Stimulated activated CD4-positive, alpha-beta T cell treated with anti-CD3 and anti-CD28 coated beads, Interleukin-2, amount 100 ng/mL, for 4 hours (primary cell): Measurements from ENCODE around the gene PIK3R3.

ENCODE experiments used
- DNase-seq: peaks from one replicate; pipeline ENCODE4 v3.0.0-alpha.2; 2020; ENCODE audit warnings: low read depth

Gene PIK3R3

DNA sequence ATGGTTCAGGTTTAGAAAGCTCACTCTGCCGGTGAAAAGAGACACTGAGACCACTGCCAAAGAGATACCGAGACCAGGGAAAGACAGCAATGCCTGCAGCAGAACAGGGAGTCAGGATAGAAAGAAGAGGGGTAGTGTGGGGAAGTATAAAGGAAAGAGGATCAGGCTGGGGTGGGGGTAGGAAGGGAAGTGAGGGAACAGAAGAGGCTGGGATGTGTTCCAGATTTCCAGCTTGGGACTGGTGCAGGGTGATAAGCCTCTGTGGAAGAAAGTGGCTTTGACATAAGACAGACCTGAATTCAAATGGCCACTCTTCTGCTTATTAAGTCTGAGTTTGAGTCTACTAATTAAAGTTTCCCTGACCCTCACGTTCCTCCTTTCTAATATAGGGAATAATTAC lies 105.9 kb downstream of the PIK3R3 start:
- DNase-seq = no peak

DNA sequence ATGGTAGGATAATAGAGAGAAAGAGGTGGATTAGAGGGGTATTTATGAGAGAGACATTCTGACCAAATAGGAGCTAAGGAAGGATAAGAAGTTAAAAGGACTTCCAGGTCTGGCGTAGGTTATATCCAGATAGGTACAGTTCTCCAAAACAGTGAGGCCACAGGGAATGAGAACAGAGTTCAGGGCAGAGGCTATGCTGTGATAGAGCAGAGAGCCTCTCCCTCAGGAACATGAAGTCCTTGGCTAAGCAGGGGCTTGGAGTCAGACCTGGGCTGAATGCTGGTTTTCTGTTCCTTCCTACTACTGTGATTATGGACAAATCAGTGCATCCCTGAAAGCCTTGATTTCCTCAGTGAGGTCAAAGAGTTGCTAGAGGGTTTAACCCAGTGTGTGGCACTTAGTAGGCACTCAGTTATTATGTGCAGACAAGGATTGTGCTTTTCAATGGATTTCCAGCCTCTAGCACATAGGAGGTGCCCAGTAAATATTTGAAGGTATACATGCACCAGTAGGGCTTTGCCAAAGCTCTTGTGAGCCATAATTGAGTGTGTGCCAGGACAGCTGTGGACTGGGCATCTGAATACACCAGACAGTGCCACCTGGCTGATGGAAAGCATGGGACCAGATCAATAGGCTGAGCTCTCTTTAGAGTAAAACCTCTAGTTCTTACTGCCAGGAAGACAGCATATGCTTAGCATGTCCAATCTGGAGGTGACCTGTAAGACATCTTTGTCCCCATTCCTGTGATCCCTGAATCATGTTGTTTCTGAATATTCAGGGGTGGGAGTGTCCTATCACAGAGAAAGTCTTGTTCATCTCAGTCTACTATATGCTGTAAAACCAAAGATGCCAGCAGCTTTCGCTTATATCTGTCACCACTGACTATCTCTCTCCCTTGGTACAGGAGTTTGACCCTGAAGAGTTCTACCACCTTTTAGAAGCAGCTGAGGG lies 111.1 kb downstream of the PIK3R3 start:
- no peak for DNase-seq

DNA sequence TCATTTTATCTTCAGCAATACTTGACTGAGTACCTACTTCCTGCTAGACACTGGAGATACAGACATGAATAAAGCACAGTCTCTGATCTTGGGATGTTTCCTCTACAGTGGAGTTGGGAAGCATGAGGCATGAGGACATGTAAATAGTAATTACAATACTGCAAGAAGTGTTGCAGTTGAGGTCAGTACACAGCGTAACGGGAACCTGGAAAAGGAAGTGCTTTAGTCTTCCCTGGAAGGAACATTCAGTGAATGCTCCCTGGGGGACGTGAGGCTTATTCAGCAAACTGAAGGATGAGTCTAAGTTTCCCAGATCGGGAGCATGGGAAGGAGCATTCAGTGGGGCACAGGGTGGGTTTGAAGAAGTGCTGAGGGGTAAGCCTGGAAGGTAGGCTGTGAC lies 112.4 kb downstream of the PIK3R3 start:
- no peak for DNase-seq

DNA sequence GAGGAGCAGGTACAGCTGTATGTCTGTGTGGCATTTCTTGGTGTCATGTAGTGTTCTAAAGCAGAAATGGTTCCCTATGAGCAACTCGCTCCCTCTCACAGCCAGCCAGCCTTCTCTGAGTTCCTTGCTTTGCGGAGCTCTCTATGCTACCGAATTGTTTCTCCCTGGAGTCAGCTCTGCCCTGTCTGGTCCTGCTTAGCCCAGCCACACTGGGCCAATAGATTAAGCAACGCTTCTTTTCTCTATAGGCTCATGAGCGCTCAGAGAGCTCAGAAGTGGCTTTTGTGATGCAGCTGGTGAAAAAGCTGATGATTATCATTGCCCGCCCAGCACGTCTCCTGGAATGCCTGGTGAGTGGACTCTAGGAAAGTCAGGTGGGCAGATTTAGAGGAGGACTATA lies 113.1 kb downstream of the PIK3R3 start:
- no peak for DNase-seq

GRCh38 chr1:46017876-46018503 lies 114.4 kb downstream of the PIK3R3 start:
- DNase-seq = no peak

GRCh38 chr1:46013581-46013980 lies 118.8 kb downstream of the PIK3R3 start:
- DNase-seq = no peak

- DNase-seq = no peak
Measured at GRCh38 chr1:46012236-46012635, 120.2 kb downstream of the PIK3R3 start.

DNA sequence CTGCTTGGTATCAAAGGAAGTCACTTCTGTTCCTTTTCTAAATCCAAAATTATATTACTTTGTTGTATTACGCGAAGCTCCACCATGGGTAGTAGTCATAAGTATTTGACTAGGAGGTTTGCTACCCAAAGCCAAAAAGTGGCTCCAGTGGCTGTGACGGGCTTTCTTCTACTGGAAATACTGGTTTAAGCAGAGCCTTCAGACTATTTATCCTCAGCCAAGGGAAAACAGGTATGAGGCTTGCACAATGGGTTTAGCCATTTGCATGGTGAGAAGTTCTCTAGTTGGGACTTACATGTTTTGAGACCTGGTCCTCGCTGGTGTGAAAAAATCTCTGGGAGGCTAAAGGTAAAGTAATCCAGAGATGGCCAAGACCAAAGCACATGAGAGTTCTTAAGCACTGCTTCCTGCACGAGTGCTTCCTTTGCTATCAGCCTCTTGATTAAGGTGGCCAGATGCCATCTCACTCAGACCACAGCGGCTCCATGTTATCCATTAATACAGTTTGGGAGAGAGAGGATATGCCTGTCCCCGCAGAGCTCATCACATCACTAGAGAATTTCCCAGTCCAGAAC lies 121.2 kb downstream of the PIK3R3 start:
- DNase-seq = no peak

DNA sequence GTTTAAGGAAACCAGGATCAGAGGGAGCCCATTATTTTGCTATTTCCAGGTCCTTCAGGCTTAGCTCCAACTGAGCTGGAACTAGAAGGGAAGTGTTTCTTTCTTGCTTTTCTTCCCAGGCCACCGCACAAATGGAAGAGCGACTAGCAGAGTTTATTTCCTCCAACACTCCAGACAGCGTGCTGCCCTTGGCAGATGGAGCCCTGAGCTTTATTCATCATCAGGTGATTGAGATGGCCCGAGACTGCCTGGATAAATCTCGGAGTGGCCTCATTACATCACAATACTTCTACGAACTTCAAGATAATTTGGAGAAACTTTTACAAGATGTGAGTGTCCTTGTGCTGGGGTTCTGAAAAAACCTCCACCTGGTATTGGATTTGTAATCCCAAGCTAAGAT lies 121.8 kb downstream of the PIK3R3 start:
- no peak for DNase-seq

DNA sequence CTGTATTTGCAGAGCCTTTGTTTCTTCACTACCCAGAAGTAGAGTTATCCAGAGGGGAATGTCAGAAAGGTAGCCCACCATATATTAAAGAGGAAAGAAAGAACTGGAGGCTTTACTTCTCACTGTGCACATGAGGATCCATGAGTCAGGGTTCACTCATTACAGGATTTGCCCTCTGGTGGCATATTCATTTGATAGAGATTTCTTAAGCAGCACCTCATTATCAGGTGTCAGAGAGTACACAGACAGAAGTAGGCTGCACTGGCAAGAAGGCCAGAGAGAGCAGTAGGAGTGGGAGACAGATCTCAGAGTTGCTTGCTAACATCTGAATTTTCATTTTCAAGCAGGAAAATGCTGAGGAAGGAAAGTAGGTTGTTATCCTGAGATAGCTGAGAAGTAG lies 123.8 kb downstream of the PIK3R3 start:
- DNase-seq = no peak

- no peak for DNase-seq
Measured at GRCh38 chr1:46005594-46005993, 126.8 kb downstream of the PIK3R3 start.

GRCh38 chr1:46004492-46004891 lies 127.9 kb downstream of the PIK3R3 start:
- DNase-seq = no peak

DNA sequence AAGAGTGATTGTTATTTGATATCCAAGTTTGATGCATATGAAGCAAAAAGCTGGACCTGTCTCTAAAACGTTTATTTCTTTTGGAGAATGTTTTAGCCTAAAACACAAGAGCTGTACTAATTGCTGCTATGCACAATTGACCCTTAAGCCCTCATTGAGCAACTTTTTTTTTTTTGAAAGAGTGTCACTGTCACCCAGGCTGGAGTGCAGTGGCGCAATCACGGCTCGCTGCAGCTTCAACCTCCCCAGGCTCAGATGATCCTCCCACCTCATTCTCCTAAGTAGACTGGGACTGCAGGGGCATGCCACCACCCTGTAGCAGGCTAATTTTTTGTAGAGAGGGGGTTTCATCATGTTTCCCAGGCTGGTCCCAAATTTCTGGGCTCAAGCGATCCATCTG lies 129.1 kb downstream of the PIK3R3 start:
- no peak for DNase-seq

DNA sequence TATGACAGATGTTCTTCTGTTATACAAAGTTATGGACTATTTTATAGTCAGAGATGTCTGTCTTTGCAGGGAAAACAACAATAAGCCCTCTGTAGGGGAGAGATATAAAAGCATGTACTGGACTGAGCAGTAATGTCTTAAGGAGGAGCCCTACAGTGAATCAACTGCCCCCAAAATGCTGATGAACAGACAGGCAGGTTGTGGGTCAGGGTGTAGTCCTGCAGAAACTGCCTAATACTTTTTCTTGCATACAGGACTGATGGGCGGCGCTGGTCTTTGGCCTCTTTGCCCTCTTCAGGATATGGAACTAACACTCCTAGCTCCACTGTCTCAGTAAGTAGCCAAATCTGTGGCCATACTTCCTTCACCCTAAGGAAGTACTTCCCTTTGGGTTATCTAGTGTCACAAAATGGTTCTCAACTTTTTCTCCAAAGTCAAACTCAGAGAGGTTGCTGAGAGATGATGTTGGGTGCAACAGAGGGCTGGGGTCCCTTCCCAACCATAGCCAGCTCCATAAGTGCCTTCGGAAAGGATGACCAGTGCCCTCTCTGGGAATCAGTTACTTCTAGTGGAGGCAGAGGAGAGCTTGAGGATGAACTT lies 129.8 kb downstream of the PIK3R3 start:
- DNase-seq = no peak

DNA sequence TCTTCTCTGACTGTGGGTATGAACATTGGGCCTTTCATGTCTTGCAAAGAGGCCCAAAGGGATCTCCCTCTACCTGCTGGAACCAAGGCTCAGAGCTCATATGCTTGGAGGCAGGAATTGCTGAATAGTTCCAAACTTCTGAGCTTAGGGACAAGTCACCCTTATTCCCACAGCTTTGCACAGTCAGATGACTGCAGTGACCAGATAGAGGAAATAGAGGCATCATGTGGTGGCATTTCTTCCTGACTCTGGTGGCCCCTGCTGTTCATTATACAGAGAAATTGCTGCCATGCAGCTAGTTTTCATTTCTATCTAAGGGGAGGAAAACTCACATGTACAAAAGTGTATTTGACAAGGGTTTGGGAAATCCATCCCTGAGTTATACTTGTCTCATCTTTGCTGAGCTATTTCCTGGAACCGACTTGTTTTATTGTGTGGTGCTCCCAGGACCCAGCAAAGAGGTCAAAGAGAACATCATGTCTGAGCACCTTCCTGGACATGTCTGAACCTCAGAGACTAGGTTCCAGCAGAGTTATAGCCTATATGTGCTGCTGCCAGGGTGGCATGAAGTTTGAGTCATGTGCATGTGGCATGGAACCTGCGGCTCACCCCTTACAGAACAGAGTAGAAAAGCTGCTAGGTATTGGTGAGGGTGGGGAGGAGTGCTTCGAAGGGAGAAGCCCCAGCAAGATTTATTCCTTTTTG lies 131.2 kb downstream of the PIK3R3 start:
- DNase-seq = no peak

DNA sequence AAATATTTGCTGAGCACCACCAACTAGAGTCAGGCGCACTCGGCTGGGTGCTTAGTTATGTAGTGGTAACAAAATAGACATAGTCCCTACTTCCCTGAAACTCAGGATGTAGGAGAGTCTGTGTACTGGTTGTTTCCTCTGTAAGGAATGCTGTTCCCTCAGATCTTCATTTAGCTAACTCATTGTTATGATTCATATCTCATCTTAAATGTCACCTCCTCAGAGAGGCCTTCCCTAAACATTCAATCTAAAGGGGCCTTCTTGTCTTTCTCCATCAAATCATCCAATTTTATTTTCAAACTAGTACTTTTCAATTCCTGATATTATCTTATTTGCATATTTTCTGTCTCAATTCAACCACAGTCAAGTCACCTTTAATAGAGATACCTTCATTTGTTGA lies 132.9 kb downstream of the PIK3R3 start:
- DNase-seq = no peak

GRCh38 chr1:45998020-45998617 lies 134.3 kb downstream of the PIK3R3 start:
- DNase-seq = no peak

- DNase-seq = no peak
Measured at GRCh38 chr1:45995298-45995697, 137.1 kb downstream of the PIK3R3 start.

- no peak for DNase-seq
Measured at GRCh38 chr1:45994423-45994822, 138.0 kb downstream of the PIK3R3 start.
